Measurements from ENCODE around the gene LAPTM4A.

The LAPTM4A gene

GRCh38 chr2:20064841-20065240, 13.4 kb upstream of the LAPTM4A start:
- TF ChIP-seq MAX (IDR thresholded peaks at IDR 0.05; ENCODE audit: low read depth, low read length), result no peak
- no peak for TF ChIP-seq CTCF (IDR thresholded peaks at IDR 0.05; ENCODE audit: low read depth, low read length)
- TF ChIP-seq POLR2A (IDR thresholded peaks at IDR 0.05; ENCODE audit: extremely low read depth, insufficient read length), result no peak
- TF ChIP-seq MYC (IDR thresholded peaks at IDR 0.05; ENCODE audit: low read depth, low read length), result no peak

GRCh38 chr2:20064421-20064820, 13.0 kb upstream of the LAPTM4A start:
- H3K4me3 ChIP-seq (ENCODE audit: low read depth, low read length), result no peak overlapping the region
- no peak for TF ChIP-seq POLR2A (IDR thresholded peaks at IDR 0.05; ENCODE audit: extremely low read depth, insufficient read length)
- no peak for TF ChIP-seq MYC (IDR thresholded peaks at IDR 0.05; ENCODE audit: low read depth, low read length)
- TF ChIP-seq MAX (IDR thresholded peaks at IDR 0.05; ENCODE audit: low read depth, low read length), result no peak
- TF ChIP-seq CTCF (IDR thresholded peaks at IDR 0.05; ENCODE audit: low read depth, low read length), result no peak
- DNase-seq (ENCODE audit: low read depth), result no peak

More at GRCh38 chr2:20064841-20065240, 13.4 kb upstream of the LAPTM4A start:
- H3K4me3 ChIP-seq (ENCODE audit: low read depth, low read length), result no peak overlapping the region
- no peak for DNase-seq (ENCODE audit: low read depth)

GRCh38 chr2:20062615-20063545, 11.5 kb upstream of the LAPTM4A start:
- no peak overlapping the region for H3K4me3 ChIP-seq (ENCODE audit: low read depth, low read length)

GRCh38 chr2:20061940-20062339, 10.5 kb upstream of the LAPTM4A start:
- no peak for TF ChIP-seq POLR2A (IDR thresholded peaks at IDR 0.05; ENCODE audit: extremely low read depth, insufficient read length)
- TF ChIP-seq MYC (IDR thresholded peaks at IDR 0.05; ENCODE audit: low read depth, low read length), result no peak
- TF ChIP-seq CTCF (IDR thresholded peaks at IDR 0.05; ENCODE audit: low read depth, low read length), result no peak
- no peak for TF ChIP-seq MAX (IDR thresholded peaks at IDR 0.05; ENCODE audit: low read depth, low read length)

More at GRCh38 chr2:20062615-20063545, 11.5 kb upstream of the LAPTM4A start:
- no peak for DNase-seq (ENCODE audit: low read depth)
- no peak for TF ChIP-seq MAX (IDR thresholded peaks at IDR 0.05; ENCODE audit: low read depth, low read length)
- TF ChIP-seq POLR2A (IDR thresholded peaks at IDR 0.05; ENCODE audit: extremely low read depth, insufficient read length), result no peak
- no peak for TF ChIP-seq CTCF (IDR thresholded peaks at IDR 0.05; ENCODE audit: low read depth, low read length)
- no peak for TF ChIP-seq MYC (IDR thresholded peaks at IDR 0.05; ENCODE audit: low read depth, low read length)

GRCh38 chr2:20061476-20061875, 10.0 kb upstream of the LAPTM4A start:
- no peak overlapping the region for H3K4me3 ChIP-seq (ENCODE audit: low read depth, low read length)
- no peak for DNase-seq (ENCODE audit: low read depth)

More at GRCh38 chr2:20061940-20062339, 10.5 kb upstream of the LAPTM4A start:
- no peak for DNase-seq (ENCODE audit: low read depth)
- H3K4me3 ChIP-seq (ENCODE audit: low read depth, low read length), result no peak overlapping the region

More at GRCh38 chr2:20061476-20061875, 10.0 kb upstream of the LAPTM4A start:
- TF ChIP-seq MYC (IDR thresholded peaks at IDR 0.05; ENCODE audit: low read depth, low read length) (no peak), MAX (IDR thresholded peaks at IDR 0.05; ENCODE audit: low read depth, low read length) (no peak), CTCF (IDR thresholded peaks at IDR 0.05; ENCODE audit: low read depth, low read length) (no peak), POLR2A (IDR thresholded peaks at IDR 0.05; ENCODE audit: extremely low read depth, insufficient read length) (no peak)

Data from NB4 (cell line).